Measurements from ENCODE around the gene TPRN. TPM values are rescaled to one million over a fixed set of nuclear protein-coding genes. Genes with fewer than 3 reads are reported as not detected.

The TPRN gene
- polyA plus RNA-seq, 1 donor: 32.1 TPM

- peaks cover 9% of the 10 kb centered on the region for H3K9me3 ChIP-seq (ENCODE audit: control insufficient read depth, low read depth, low read length)
- peaks cover 65% of the 10 kb centered on the region for H3K27me3 ChIP-seq (ENCODE audit: control insufficient read depth, insufficient read depth, low read length)
- no peak overlapping the region for H3K27ac ChIP-seq (ENCODE audit: low read length)
- no peak overlapping the region for H3K4me3 ChIP-seq (ENCODE audit: low read length)
- H3K36me3 ChIP-seq (ENCODE audit: control insufficient read depth, insufficient read depth, low read length): no peaks in the 10 kb centered on the region
- no peaks in the 10 kb centered on the region for H3K4me1 ChIP-seq (ENCODE audit: control insufficient read depth, insufficient read depth, low read length)
- no peak for DNase-seq
- WGBS (ENCODE audit: insufficient coverage, low lambda C conversion rate): no CpG with 5 or more reads among the region's 49 CpGs
These were observed 54.6 kb downstream of the TPRN start for GRCh38 chr9:137145731-137146526.

DNA sequence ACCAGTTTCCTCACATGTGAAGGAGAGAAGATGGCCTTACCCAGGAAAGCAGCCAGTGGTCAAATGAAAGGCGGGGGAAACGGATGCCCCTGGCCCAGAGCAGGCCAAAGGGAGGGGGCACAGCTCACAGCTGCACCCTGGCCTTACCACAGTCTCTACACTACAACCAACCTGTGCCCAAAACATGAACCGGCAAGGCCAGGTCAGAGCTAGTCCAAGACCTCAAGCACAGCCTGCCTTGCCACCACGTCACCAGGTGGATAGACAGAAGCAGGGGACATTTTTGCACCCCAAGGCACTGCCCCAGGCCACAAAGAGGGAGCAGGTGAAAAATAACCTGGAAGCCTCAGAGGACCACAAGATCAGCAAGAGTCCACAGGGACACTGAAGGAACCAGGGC lies 57.1 kb downstream of the TPRN start:
- WGBS (ENCODE audit: insufficient coverage, low lambda C conversion rate): no CpG with 5 or more reads among the region's 4 CpGs
- no peak overlapping the region for H3K27ac ChIP-seq (ENCODE audit: low read length)
- H3K9me3 ChIP-seq (ENCODE audit: control insufficient read depth, low read depth, low read length): peaks cover 3% of the 10 kb centered on the region
- no peak for DNase-seq
- H3K27me3 ChIP-seq (ENCODE audit: control insufficient read depth, insufficient read depth, low read length): peaks cover 74% of the 10 kb centered on the region
- no peak overlapping the region for H3K4me3 ChIP-seq (ENCODE audit: low read length)
- H3K4me1 ChIP-seq (ENCODE audit: control insufficient read depth, insufficient read depth, low read length): peaks cover 4% of the 10 kb centered on the region
- H3K36me3 ChIP-seq (ENCODE audit: control insufficient read depth, insufficient read depth, low read length): no peaks in the 10 kb centered on the region

- H3K27me3 ChIP-seq (ENCODE audit: control insufficient read depth, insufficient read depth, low read length): peaks cover 77% of the 10 kb centered on the region
- no CpG with 5 or more reads among the region's 24 CpGs for WGBS (ENCODE audit: insufficient coverage, low lambda C conversion rate)
- peaks cover 4% of the 10 kb centered on the region for H3K4me1 ChIP-seq (ENCODE audit: control insufficient read depth, insufficient read depth, low read length)
- no peaks in the 10 kb centered on the region for H3K9me3 ChIP-seq (ENCODE audit: control insufficient read depth, low read depth, low read length)
- no peak overlapping the region for H3K27ac ChIP-seq (ENCODE audit: low read length)
- no peaks in the 10 kb centered on the region for H3K36me3 ChIP-seq (ENCODE audit: control insufficient read depth, insufficient read depth, low read length)
- DNase-seq: no peak
- no peak overlapping the region for H3K4me3 ChIP-seq (ENCODE audit: low read length)
These were observed 58.3 kb downstream of the TPRN start for GRCh38 chr9:137141976-137142936.

Other genes starting within 250 kb of the TPRN start
- gene LCN12, start 248.5 kb downstream of the TPRN start, polyA plus RNA-seq: 121 TPM
- 4.6 TPM for gene PTGDS, start 223.2 kb downstream of the TPRN start, polyA plus RNA-seq
- gene LCNL1, start 217.7 kb downstream of the TPRN start, polyA plus RNA-seq: 0.09 TPM
- 38.9 TPM for gene PAXX, start 208.3 kb downstream of the TPRN start, polyA plus RNA-seq
- 3.6 TPM for gene CLIC3, start 204.2 kb downstream of the TPRN start, polyA plus RNA-seq
- 25.3 TPM for gene ABCA2, start 172.5 kb downstream of the TPRN start, polyA plus RNA-seq
- gene FUT7, start 168.7 kb downstream of the TPRN start, polyA plus RNA-seq: 0.69 TPM
- gene NPDC1, start 154.6 kb downstream of the TPRN start, polyA plus RNA-seq: 42.7 TPM
- gene ENTPD2, start 146.7 kb downstream of the TPRN start, polyA plus RNA-seq: 9.9 TPM
- gene SAPCD2, start 130.2 kb downstream of the TPRN start, polyA plus RNA-seq: 12.1 TPM
- gene UAP1L1, start 123.2 kb downstream of the TPRN start, polyA plus RNA-seq: 32.4 TPM
- 39.5 TPM for gene MAN1B1, start 113.8 kb downstream of the TPRN start, polyA plus RNA-seq
- 196 TPM for gene DPP7, start 86.0 kb downstream of the TPRN start, polyA plus RNA-seq
- 2.6 TPM for gene GRIN1, start 61.6 kb downstream of the TPRN start, polyA plus RNA-seq
- gene LRRC26, start 30.7 kb downstream of the TPRN start, polyA plus RNA-seq: 12.0 TPM
- not detected for gene TMEM210, start 28.7 kb downstream of the TPRN start, polyA plus RNA-seq
- gene ANAPC2, start 12.2 kb downstream of the TPRN start, polyA plus RNA-seq: 47.0 TPM
- gene SSNA1, start 12.1 kb downstream of the TPRN start, polyA plus RNA-seq: 66.0 TPM
- gene TMEM203, start 4.9 kb upstream of the TPRN start, polyA plus RNA-seq: 33.1 TPM
- gene NDOR1, start 5.0 kb upstream of the TPRN start, polyA plus RNA-seq: 12.1 TPM
- gene RNF208, start 21.5 kb upstream of the TPRN start, polyA plus RNA-seq: 11.0 TPM
- 71.7 TPM for gene CYSRT1, start 24.4 kb upstream of the TPRN start, polyA plus RNA-seq
- gene RNF224, start 26.8 kb upstream of the TPRN start, polyA plus RNA-seq: 87.5 TPM
- gene SLC34A3, start 30.2 kb upstream of the TPRN start, polyA plus RNA-seq: 36.9 TPM
- 402 TPM for gene TUBB4B, start 40.5 kb upstream of the TPRN start, polyA plus RNA-seq
- 3.4 TPM for gene STPG3, start 50.5 kb upstream of the TPRN start, polyA plus RNA-seq
- gene NELFB, start 54.6 kb upstream of the TPRN start, polyA plus RNA-seq: 45.9 TPM
- gene TOR4A, start 77.0 kb upstream of the TPRN start, polyA plus RNA-seq: 18.4 TPM
- 32.4 TPM for gene NRARP, start 101.5 kb upstream of the TPRN start, polyA plus RNA-seq
- 36.5 TPM for gene EXD3, start 222.4 kb upstream of the TPRN start, polyA plus RNA-seq
- gene NOXA1, start 222.7 kb upstream of the TPRN start, polyA plus RNA-seq: 11.8 TPM
- gene ENTPD8, start 240.6 kb upstream of the TPRN start, polyA plus RNA-seq: 14.2 TPM

Data from large intestine (tissue), 3 donors.